Stimulated activated CD8-positive, alpha-beta memory T cell treated with anti-CD3 and anti-CD28 coated beads, Interleukin-12 subunit alpha, Interleukin-12 subunit beta, amount 100 ng/mL, for 24 hours (primary cell): Measurements from ENCODE around the gene GSPT2.
A peak's percentile ranks its signal among the peaks of the same experiment; 100 is the strongest.
"Not testable (repeated sequence)": the region's sequence is repeated elsewhere in the genome, so short reads cannot be mapped to it uniquely, and the experiment has no call there.

Experiments
- DNase-seq: peaks from one replicate; pipeline ENCODE4 v3.0.0-alpha.2; 2020; ENCODE audit errors: extremely low read depth

The GSPT2 gene

DNA sequence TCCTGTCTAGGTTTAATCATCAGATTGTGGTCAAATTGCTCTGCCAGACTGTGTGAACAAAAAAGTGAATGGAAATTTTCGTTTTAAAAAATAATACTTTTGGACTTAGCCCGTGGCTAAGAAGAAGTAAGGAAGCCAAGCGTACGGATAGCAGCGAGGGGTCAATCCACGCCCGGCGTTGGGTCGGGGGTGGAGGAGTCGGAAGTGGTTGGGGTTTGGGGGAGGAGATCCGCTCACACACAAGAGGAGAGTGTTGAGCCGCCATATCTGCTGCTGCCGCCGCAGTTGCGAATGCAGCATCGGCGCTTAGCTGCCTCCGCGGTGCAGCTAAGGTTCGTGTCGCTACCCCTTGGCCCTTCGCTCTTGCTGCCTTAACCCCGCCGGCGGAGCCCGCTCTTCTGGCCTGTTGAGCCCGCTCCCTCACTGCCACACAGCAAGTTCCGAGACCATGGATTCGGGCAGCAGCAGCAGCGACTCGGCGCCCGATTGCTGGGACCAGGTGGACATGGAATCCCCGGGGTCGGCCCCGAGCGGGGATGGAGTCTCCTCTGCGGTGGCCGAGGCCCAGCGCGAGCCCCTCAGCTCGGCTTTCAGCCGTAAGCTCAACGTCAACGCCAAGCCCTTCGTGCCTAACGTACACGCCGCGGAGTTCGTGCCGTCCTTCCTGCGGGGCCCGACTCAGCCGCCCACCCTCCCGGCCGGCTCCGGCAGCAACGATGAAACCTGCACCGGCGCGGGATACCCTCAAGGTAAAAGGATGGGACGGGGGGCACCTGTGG is at the start of gene GSPT2:
Gene GSPT2, plus strand, starts transcription at position 264 of the 779 bp plus-strand sequence. Its CDS starts 185 bp downstream, at position 449.
- DNase-seq, result peak; percentile 15

DNA sequence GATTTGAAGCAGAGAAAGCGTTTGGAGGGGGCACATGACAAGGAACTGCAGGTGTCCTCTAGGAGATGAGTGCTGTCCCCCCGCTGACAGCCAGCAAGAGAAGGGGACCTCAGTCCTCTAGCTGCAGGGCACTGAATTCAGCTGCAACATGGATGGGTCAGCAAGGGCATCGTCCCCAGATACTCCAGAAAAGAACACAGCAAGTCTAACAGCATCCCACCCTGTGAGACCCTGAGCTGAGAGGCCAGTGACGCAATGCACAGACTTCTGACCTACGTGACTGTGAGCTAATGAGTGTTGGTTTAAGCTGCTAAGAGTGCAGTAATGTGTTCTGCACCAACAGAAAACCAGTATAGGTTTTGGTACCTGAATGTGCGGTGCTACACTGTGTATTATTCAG is 49.0 kb upstream of the GSPT2 start:
- no peak for DNase-seq

DNA sequence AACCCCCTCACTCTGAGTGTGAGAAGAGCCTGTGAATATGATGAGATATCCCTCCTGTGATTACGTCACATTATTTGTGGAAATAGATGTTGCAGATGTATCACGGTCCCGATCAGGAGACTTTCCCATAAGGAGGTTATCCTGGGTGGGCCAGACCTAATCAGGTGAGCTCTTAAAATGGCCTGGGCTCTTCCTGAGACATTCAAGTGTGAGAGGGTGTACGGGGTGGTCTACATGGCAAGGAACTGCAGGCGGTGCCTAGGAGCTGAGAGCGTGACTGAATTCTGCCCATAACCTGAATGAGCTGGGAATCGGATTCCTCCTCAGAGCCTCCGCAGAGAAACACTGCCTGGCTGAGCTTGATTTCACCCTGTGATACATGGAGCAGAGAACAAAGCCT is 45.8 kb upstream of the GSPT2 start:
- no peak for DNase-seq

DNA sequence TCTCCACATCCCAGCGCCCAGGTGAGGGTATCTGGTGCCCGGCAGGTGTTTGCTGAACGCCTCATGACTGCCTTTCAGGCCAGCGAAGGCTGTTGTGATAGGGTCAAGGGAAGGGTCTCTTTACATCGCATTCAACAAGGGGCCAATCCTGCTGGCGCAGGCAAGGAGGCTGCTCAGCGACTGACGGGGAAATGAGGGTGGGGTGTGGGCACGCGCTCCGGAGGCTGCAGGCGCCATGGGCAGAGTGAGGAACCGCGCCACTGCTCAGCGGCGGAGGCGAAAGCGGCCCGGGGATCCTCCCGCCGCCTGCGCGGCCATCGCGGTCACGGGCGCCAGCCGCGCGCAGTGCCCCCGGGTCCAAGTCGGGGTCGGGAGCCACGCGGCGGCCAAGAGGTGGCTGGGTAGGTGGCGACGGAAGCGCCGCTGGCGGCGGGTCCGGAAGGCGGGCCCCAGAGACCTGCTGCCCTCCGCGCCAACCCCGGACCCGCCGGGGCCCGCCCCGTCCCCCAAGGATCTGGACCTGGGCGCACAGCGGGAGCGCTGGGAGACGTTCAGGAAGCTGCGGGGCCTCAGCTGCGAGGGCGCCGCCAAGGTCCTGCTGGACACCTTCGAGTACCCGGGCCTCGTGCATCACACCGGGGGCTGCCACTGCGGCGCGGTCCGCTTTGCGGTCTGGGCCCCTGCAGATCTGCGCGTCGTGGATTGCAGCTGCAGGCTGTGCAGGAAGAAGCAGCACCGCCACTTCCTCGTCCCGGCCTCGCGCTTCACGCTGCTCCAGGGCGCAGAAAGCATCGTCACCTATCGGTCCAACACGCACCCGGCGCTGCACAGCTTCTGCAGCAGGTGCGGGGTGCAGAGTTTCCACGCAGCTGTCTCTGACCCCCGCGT is 32.7 kb upstream of the GSPT2 start, which contains the start of gene CENPVL1:
Gene CENPVL1, plus strand, starts transcription at position 236 of the 888 bp plus-strand sequence. Its CDS starts 0 bp downstream, at position 236.
- DNase-seq, result not testable (repeated sequence)

DNA sequence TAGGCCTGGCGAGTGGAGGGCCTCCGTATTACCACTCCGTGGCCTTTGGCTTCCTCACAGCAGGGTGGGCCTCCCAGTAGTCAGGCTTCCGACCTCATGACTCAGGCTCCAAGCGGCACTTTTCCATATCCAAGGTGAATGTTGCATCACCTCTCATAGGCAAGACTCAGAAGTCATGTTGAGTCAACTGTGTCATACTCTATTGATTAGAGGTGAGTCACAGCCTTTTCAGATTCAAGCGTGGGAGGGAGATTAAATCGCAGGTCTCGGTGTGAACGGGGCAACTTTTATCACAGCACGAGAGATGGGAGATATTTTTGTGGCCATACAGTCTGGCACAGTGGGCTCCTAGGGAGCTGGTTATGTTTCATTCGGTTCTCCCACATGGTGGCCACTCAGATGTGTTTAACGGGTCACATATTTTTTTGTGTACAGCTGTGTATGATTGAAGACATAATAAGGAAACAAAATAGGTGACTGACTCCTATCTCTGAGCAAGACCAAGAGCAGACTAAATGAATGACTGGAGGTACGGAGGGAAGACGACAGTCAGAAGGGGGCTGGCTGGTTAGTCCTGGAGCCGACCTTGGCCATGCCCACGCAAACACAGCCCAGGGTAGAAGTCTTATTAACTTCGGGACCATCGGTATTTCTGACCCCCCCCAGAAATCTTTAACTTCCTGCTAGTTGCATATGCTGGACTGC is 30.1 kb upstream of the GSPT2 start:
- not testable (repeated sequence) for DNase-seq

DNA sequence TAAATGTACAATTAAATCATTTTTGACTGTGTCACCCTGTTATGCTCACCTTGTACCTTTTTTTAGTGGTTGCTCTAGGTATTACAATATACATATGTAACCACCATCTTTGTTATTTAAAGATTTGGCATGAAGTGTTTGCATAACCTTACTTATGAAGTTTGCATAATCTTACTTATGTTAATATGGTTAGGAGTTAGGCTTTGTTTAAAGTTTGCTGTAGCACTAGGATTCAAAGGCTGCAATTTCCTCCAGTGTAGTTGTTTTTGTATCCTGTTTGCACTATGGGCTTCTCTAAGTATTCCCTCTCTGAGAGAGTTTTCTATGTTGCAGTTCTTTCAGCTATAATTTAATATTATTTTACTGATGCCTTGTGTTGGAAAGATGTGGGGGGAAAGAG is 15.0 kb upstream of the GSPT2 start:
- no peak for DNase-seq

DNA sequence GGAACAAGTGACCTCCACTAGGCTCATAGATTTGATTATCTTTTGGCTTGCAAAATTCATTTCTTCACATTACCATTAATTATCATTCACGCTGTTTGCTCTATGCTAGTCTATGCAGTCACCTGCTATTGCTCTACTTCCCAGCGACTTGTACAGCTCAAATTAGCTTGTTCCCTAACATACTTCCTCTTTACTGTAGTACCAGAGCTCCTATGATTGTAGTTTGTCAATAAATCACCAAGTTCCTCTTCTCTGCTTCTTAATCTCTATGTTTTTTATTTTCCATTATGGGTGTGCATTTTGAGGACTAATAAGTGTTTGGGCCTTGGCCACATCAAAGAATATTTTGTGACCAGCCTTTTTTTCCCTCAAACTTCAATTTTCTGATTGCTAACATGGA is 6.2 kb upstream of the GSPT2 start:
- DNase-seq, result no peak

DNA sequence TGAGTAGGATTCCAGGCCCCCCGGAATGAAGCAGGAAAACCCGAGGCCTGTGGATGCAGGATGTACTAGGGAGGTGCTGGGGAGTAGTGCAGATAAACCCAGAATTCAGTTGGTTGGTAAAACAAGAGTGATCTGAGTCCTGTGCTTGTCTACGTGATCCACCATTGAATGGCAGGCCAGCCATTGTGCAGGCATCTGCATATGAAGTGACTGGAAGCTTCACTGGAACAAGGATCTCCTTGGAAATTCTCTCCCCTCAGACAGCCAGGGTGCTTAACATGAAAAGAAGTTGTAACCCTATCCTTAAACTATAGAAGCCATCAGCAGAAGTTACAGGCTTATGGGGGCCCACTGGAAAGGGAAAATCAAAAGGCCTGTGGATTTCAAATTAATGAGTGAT is 656 bp upstream of the GSPT2 start:
- DNase-seq, result no peak

DNA sequence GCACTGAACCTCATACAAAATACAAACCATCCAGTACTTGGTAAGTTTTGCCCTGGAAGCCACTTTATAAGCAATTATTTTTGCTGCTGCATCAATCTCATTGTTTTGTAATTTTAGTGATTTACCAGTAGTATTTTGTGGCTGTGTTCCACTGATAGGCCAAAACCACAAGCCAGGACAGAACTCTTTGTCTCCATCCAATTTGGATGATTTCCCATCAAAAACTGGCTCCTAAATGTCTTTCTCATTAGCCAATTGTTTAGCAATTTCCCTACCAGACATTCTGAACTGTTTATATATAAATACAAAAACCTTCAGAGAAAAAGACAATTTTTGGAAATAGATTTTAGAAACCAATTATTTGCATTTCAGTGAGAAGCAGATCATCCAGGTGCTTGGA is 4.4 kb downstream of the GSPT2 start:
- no peak for DNase-seq

DNA sequence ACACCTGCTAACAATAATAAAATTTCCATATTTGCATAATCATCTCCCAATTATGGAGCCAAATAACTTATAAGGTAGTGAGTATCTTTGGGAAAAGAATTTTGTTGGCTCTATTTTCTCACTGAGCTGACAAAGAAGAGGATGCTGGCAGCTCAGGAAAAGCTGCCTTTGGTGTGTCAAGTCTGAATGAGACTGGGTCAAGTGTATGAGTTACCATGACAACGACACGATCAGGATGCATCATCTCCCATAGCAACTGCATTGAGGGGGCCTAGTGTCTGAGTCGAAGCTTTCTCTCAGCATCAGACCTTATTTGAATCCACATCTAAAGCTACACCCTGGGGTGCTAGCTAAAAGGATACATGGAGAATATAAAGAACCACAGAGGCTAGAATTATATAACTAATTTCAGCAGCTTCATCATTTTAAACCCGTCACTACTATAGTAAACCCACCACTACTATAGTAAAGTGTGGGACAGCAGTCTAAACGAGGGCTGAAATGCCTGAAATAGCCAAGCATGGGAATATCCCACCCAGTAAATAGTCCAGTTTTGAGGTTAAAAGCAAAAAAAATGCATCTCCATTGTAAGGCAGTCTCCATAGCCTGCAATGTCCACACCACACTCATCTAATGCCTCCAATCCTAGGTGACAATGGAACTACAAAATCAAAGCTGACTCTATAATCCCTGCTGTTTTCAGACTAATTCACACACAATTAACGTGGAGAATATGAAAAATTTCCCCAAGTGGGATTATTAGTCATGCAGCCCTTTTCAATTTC is 16.0 kb downstream of the GSPT2 start:
- no peak for DNase-seq

DNA sequence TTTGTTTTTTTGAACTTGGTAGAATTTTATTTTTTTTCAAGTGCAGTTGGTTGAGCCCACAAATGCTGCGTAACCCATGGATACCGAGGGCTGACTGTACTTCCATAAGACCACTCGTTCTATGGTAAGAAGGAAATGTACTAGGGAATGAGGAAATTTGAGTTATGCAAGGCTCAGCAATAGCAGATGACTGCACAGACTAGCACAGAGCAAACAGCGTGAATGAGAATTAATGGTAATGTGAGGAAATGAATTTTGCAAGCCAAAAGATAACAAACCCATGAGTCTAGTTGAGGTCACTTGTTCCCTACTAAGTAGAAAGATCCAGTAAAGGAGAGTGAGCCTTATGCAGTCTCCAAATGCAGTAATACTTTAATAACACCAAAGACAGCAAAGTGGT is 17.4 kb downstream of the GSPT2 start:
- no peak for DNase-seq

DNA sequence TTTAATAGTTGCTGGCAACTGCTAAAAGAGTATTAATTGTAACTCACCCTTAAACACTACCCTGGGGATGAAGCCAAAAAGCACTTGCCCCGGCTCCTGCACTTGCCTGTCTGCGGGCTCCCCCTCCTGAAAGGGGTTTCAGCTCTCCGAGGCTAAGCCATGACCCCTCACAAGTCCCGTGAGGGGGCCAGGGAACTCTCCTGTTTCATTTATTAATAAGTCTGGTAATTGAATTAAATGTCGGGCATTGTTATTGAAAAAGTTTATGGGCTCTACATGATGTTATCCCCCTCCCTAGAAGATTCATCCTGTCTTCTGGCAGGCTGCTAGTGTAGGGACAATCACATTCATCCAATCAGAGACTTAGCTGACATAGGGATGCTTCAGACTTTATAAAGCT is 23.3 kb downstream of the GSPT2 start:
- DNase-seq, result no peak

DNA sequence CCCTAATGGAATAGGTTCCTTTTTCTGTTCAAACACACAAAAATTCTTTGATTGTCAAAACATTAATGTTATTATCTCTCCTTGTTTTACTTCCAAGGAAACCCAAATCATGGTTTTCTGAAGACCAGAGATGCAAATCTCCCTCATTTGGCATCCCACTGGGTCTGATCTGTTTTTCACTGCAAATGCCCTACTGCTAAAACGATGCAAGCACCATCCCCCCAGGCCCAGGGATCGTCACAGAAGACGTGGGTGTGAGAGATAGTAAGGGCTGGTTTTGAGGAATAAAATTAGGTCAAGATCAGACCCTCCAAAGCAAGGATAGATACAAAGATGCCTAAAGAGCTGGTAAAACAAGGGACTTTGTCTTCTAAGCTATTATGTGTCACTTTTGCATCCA is 33.6 kb downstream of the GSPT2 start:
- no peak for DNase-seq

DNA sequence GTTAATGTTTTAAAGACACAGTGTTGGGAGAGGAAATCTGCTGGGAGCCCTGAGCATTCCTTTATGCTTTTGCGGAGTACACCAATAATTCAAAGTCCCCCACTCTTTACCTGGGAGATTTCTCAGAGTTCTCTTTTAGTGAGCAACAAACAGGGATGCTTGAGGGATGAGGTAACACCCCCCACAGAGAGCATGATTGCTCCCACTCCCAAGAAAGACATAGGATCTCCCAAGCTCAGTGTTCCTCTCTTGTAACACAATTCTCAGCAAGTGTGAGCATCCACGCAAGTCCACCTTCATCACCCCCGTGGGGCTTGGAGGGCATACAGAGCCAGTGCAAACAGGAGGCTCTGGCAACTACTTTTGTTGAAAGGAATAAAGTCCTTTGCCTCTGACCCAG is 36.1 kb downstream of the GSPT2 start:
- no peak for DNase-seq

DNA sequence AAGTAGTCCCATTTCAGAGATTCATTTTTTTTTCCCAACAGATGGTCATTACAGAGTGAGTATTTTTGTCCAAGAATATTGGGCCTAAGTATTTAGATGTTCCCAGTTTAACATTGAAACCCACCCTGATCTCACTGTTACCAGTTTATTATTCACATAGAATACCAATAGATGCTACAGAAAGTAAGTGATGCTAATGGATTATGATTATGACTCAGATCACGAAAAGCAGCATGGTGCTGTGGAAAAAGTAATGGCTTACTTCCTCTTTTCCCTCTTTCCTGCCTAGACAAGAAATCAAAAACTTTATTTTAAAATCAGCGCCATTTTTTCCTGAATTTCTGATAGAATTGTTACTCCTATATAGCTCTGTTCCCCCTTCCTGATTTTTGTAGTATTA is 51.9 kb downstream of the GSPT2 start:
- no peak for DNase-seq
